GM18870 (cell line): ENCODE results near the gene CHI3L2.
"Not testable (repeated sequence)": the region's sequence is repeated elsewhere in the genome, so short reads cannot be mapped to it uniquely, and the experiment has no call there.

ENCODE experiments used
- ATAC-seq: cut with Tn5 transposase; IDR thresholded peaks from one replicate; pipeline ENCODE4 v1.9.1; 2021; ENCODE audit warnings: moderate library complexity; ENCODE audit not compliant: unreplicated experiment

The CHI3L2 gene

DNA sequence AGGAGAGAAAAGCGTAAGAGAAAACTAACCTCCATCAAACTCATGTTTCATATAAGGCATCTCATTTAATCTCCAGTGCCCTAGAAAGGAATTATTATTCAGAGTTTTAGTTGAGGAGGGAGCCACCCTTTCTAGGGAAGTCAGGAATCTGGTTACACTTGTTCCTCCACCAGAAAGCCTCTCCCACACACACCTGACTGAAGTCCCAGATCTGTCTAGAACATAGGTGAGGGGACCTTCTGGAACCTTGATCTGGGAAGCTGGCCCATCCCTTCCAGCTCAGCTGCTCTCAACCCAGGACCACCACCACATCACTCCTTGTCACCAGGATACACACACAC, 25.2 kb upstream of the CHI3L2 start:
- ATAC-seq = no peak

DNA sequence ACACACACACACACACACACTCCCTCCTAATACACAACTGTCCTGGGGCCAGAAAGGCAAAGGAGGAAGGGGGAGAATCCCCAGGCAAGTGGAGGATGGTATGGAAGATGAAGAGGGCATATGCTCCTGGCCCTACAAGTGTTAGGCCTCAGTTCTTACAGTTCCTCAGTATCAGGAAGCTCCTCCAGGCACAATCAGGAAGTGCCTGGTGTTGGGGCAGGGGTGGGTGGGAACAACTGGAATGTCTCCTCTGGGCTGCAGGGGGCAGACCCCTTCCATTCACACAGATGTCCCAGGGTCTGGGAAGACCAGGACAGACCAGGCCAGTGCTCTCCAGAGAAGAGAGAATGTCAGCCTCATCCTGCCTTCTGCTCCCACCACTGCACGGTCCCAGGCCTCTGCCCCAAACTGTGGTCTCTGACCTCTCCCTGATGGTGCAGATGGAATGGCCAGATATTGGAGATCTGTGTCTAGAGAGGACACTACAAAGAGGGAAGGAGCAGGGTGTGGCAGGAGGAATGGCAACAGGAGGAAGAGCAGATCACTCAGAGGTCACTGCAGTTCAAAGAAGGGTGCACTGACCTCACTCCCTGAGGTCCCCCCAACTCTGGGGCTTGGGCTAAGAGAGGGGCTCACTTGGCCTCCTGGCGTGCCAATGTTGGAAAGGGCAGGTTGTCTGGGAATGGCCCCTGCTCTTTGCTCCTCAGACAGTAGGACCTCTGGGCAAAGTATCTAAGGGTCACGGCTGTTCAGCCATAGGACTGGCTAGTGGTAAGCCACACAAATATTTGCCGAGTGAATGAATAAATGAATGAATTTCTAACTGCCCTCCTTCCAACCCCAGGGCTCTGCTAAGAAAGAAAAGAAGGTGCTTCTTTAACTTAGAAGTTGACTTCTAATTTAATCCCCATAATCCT, 24.5 kb upstream of the CHI3L2 start:
- ATAC-seq = no peak

DNA sequence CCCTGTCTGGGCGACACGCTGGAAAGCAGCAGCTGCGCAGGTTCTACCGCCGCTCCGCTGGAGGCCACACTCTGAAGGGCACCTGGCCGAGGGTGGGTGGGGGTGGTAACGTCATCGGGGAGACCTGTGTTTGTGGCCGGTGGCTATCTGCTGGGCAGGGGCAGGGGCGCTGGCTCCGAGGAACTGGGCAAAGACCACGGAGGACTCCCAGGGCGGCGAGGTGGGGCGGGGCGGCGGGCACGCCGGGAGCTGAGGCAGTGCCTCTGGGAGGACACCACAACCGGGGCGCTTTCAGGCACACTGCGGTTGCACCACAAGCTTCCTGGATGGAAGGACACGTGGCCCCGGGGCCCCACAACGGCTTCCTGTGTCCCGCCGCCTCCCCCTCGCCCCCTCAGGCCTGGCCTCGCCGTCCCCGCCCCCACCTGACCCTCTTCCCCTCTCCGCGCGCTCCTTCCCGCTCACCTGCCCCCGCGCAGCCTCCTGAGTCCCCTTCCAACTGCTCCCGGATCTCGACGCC, 23.8 kb upstream of the CHI3L2 start:
- peak; percentile 36 for ATAC-seq

DNA sequence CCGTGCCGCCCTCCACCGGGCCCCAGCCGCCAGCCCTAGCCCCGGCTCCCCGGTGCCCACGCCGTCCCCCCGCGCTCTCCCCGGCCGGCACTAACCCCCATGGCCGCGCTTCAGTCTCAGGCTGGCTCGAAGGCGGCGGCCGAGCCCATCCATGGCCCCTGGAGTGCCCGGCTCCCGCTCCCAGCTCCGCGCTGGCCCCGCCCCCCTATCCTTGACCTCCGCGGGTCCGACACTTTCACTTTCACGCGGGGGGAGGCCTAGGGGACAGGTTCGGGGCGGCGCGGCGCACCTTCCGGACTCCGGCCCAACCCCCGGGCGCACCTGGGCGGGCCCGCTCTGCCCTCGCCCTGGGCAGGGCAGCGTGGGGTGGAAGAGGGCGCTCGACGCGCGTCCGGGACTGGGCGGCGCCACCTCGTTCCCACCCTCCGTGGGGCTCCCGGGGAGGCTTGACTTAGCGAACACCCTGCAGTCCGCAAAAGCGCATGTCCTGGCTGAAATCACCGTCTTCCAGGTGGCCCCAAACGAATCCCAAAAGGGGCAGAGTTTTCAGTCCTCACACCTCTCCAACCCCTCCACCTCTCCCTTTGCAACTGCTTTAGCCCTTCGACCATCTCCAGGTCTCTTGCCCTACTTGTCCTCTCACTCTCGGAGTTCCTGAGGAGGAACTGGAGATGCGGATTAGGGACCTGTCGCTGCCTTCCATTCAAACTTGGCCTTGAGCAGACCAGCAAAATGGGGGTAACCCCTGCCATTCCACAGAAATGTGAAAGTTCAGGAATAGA, 23.1 kb upstream of the CHI3L2 start:
- ATAC-seq = peak; percentile 39

DNA sequence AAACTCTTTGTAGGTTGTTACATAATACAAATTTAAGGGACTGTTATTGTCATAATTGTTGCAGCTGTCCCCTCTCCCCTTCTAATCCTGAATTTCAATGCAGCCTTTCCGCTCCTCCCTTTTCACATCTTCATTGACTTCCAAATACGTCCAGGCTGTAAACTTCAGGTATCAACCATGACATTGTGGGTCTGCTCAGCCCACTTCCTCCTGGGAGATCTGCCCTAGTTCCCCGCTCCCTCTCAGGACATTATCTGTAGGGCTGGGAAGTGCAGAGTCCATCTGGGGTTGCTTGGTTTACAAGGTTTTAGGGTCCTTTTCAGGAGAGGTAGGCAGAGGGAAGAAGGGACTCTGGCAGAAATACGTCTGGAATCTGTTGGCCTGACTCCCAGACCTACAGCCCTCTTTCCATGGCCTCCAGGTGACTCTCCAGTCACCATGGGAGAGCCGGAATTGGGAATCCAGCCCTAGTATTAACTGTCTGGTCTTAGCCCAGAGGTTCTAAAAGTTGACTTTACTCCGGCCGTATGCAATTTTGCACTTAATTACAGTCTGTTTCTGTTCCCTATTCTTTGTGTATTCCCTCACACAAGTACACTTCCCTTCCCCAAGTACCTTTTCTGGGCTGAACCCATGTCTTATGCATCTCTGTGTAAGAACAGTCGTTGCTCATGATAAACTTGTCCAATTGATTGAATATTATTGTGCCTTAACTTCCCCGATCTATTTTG, 22.4 kb upstream of the CHI3L2 start:
- no peak for ATAC-seq

DNA sequence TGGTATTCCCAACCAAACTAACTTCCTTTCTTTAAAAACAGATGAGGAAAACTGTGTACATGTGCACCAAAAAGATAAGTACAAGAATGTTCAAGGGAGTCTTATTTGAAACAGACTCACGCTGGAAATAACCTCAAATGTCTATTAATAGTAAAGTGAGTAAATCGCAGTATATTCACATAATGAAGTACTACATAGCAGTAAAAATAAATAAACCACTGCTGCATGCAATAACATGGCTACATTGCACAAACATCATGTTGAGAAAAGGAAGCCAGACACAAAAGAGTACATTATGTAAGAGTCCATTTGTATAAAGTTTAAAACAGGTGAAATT, 21.8 kb upstream of the CHI3L2 start:
- ATAC-seq = no peak

DNA sequence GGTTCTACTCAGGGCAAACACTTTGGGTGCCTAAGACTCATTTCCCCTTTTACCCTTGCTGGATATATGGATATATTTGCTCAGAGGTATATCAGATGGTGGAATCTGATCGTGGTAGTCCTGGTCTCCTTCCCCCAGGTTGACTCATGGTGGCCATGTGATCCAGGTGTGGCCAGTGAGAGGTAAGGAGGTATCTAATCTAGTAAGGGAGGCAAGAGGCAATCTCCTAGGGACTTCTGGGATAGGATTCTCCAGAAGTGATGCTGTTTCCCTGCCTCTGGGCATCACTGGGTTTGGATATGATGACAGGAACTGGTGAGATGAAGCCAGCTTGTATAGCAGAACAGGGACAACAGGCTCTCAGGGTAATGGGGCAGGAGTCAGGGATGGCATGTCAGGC, 18.6 kb upstream of the CHI3L2 start:
- ATAC-seq = no peak

DNA sequence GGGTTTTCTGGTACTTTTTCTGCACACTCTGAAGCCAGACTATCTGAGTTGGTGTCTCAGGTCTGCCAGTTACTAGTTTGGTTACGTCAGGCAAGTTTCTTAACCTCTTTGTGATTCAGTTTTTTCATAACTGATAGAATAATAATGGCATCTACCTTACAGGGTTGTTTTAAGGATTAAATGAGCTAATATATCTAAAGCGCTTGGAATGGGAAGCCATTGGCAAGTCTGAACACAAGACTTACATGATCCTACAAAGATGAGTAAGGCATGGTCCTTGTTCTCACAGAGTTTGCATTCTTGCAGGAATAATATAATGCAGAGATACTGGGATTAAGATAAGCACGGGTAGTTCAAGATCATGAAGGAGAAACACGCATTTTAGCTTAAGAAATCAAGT, 17.9 kb upstream of the CHI3L2 start:
- no peak for ATAC-seq

DNA sequence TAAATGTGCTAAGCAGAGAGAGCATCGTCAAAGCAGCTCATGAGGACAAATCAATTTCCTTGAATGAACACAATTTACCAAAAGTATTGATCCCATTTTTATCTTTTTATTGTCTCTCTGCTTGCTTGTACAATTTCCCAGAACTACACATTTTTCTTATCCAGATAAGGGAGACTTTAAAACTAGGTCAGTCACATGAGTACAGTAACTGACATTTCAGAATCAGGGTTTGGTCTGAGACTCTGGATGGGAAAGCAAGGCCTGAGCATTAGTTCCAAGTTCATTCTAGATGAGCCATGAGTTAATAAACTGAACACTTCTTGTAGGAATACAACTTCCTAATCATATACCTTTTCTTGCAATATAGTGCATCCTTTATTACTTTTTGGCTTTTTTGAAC, 15.6 kb upstream of the CHI3L2 start:
- ATAC-seq = no peak

DNA sequence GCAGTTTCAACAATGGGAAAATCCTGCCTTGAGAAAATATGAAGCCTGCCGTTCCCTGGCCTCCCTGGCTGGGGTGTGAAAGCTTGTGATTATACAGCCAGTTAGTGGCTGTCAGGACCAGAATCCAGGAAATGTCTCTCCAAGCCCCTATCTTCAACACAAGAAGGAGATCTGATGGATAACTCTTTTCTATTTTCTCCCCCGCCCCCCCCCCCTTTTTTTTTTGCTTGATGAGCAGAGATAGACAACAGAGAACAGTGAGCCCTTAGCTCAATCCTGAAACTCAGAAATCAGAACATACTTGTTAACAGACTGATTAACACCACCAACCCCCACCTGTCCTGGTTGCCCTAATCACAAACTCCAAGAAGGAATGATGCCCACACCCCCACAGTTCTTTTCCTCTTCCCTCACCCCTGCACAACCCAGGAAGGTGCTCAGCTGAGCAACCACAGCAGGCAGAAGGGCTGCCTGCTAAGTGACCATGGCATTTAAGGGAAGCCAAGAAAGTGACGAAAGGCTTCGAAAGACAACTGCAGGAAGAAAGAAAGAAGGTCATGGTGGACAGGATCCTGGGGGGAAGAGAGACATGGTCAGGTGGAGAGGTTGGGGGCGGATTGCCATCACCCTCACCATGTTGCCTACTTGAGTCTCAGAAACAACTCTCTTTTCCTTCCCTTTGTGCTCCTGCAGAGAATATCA, 14.7 kb upstream of the CHI3L2 start:
- no peak for ATAC-seq

DNA sequence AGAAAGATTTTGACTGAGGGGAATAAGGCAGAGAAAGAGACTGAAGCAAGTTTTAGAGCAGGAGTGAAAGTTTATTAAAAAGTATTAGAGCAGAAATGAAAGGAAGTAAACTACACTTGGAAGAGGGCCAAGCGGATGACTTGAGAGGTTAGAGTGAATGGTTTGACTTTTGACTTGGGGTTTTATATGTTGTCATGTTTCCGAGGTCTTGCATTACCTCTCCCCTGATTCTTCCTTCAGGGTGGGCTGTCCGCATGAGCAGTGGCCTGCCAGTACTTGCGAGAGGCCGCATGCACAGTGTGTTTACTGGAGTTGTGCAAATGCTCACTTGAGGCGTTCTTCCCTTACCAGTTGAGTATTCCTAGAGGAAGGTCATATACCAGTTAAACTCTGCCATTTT, 14.1 kb upstream of the CHI3L2 start:
- ATAC-seq = no peak

DNA sequence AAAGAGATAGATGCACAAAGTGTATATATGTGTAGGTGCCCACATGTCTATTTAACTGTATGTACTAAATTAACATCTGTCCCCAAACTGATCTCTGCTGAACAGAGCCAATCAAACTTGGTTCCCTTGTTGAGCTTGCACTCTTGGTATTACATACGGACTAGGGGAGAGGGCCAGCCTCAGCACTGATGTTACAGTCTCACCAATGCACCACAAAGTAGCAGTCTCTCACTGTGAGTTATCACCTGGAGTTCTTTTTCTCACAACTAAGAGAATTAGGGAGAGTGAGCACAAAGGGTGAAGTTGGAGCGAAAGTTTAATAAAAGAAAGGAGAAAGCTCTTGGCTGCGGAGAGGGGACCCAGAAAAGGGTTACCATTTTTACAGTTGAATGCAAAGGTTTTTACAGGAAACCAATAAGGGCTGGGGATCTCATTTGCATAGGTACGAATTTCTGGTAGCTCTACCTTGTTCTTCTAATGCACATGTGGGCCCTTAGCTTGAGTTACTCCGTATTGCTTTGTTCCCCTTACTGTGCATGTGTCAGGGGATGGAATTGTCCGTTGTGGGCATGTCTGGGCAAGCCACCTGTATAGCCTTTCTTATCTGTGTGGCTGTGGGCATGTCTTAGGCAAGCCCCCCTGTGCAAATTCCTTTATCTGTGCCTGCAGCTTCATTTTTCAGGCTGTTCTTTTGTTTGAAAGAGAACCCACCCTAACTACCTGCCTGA, 13.3 kb upstream of the CHI3L2 start:
- no peak for ATAC-seq

DNA sequence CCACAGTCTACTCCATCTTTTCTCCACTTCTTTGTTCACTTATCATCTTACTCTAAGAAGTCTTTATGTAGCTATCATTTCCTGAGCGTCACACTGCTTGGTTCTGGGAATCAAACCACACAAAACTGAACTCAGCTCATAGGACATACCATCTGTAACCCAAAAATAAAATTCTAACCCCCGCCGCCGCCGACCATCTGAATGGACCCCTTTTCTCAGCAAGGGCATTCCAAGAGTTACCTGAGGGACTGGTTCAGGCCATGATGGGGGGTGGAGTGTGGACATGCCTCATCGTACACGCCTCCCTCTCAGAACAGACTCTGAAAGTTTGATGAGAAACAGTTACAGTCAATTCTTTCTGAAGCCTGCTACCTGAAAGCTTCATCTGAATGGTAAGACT, 12.6 kb upstream of the CHI3L2 start:
- ATAC-seq = no peak

DNA sequence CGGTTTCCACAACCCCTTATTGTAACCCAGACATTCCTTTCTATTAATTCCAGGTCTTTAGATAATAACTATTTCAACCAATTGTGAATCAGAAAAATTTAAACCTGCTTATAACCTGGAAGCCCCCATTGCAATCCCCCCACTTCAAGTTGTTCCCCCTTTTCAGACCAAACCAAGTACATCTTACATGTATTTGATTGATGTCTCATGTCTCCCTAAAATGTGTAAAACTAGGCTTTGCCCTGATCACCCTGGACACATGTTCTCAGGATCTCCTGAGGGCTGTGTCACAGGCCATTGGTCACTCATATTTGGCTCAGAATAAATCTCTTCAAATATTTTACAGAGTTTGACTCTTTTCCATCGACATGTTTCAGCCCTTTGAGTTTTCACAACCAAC, 12.2 kb upstream of the CHI3L2 start:
- not testable (repeated sequence) for ATAC-seq

DNA sequence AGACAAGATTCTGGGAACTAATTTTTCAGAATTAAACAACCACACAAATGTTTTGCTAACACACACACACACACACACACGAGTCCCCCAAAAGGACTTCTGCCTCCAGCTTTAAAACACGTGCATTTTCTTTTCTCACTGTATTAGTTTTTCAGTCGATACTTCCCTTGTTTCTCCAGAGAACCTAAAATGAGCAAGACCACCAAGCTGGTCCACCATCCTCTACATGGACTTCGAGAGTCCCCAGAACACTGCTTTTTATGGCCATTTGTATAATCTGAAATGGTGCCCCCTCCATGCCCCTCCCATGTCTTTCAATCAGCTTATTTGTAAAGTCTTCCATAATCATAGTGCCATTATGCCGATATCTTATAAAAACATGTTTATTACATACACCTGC, 10.8 kb upstream of the CHI3L2 start:
- no peak for ATAC-seq

DNA sequence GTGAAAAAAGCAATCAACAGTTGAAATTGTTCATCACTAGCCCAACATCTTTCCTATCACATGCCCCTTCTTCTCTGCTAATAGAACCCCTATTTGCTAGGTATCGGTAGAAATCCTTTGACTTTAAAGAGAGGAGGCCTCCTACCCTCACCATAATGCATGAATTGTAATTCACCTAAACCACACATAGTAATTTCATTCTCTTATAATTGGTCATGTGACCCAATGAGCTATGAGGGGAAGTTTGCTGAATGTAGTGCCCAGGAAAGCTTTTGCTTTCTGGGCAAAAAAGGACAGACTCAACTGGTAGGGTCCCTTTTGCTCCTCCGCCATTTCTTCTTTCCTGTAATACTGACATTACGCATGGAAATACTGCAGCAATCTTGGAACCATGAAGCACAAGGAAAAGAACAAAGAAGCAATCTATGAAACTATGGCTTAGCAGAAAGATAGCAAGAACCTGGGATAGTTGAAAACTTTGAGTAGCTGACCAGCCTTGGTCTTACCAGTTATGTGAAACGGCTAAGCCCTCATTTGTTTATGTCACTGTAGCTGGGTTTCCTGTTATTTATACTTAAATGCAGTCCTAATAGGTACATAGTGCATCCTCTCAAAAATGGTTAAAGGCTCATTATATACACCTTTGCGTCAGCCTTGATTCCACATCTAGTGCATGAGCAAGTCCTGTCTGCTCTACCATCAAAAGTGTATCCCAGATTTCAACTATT, 10.2 kb upstream of the CHI3L2 start:
- ATAC-seq = no peak

DNA sequence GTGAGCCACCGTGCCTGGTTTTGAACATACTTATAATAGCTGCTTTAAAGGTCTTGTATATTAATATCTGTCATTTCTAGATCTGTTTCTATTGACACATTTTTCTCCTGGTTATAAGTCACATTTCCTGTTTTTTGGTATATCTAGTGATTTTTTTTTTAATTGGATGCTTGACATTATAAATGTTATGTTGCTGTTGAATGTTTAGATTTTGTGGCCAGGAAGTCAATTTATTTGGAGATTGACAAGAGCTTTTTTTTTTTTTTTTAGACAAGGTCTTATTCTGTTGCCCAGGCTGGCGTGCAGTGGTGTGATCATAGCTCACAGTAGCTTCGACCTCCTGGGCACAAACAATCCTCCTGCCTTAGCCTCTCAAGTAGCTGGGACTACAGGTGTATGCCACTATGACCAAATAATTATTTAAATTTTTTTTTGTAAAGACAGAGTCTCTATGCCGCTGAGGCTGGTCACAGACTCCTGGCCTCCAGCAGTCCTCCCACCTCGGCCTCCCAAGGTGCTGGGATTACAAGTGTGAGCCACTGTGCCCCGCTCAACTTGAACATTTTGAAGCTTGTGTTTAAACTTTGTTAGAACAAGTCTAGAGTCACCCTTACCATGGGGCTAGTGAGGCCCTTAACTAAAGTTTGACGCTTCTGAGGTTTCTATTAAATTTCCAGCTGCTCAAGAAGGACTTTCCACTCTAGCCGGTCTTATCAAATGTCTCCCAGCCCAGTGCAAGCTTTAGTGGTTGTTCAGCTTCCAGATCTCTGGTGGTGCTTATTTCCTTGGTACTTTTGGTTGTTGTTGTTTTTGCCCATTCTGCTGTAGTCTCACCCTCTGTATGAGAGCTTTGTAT, 8.6 kb upstream of the CHI3L2 start:
- ATAC-seq = no peak

DNA sequence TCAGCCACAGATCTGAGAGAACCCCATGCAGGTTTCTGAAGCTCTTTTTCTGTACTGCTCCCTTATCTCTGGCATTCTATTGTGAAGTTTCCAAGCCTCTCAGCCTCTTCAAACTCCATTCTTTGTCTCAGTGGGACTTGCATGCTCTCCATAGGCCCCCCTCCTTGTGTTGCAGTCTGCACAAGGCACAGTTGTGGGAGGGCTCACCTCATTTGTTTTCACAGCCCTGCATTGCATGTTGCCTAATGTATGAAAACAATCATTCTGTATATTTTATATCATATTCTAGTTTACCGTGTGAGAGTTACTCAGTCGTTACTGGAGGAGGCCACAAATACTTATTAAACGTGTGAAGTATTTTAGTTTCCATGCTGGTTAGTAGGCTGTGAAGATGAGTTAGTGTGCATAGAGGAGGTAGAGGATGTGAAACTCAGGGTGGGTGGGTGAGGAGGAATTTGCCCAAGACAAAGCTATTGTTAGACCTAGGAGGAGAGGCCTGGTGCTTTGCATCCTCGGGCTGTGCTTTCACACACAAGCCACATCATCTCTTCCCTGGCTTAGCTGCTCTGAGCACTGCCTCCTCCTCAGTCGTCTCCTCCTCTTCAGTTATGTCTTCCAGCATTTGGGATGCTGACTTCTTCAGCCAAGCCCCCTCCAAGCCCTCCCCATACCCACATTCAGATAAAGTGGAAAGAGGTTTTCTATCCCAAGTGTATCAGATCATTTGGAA, 7.8 kb upstream of the CHI3L2 start:
- ATAC-seq = peak; percentile 19
